Psoas muscle (tissue), 8 donors: ENCODE measurements around the gene BRI3. TPM values are rescaled to one million over a fixed set of nuclear protein-coding genes. Genes with fewer than 3 reads are reported as not detected.

Experiments used
- ATAC-seq, 4 donors: fragments of 200-7000 bp; cut with Tn5 transposase; one replicate each; pipeline ENCODE4 v1.9.1; 2020; ENCODE audit warnings: moderate library complexity in 3 of 4, mild to moderate bottlenecking in 2 of 4
- DNase-seq, 2 donors: peaks; one replicate each; pipeline ENCODE4 v3.0.0-alpha.2; 2020
- H3K27ac ChIP-seq: fragments of 200-600 bp; one replicate; pipeline ENCODE4 v1.8.0; 2022
- H3K27me3 ChIP-seq, 3 donors: fragments of 200-600 bp in 1 of 3; one replicate each; pipeline versions ENCODE4 v1.6.1 to v1.8.0; 2013 to 2022; ENCODE audit warnings: low read length in 2 of 3, mild to moderate bottlenecking in 2 of 3, moderate library complexity in 1 of 3; ENCODE audit not compliant: insufficient read depth in 3 of 3
- H3K36me3 ChIP-seq, 2 donors: fragments of 200-600 bp in 1 of 2; one replicate each; pipeline versions ENCODE4 v1.6.1 to v1.8.0; 2013 to 2022; ENCODE audit warnings: low read depth in 1 of 2, mild to moderate bottlenecking in 1 of 2, moderate library complexity in 1 of 2; ENCODE audit not compliant: insufficient read depth in 1 of 2
- H3K4me1 ChIP-seq: fragments of 200-600 bp; one replicate; pipeline ENCODE4 v1.8.0; 2022
- H3K4me3 ChIP-seq: fragments of 200-600 bp; one replicate; pipeline ENCODE4 v1.8.0; 2022; ENCODE audit warnings: mild to moderate bottlenecking
- H3K9me3 ChIP-seq: fragments of 200-600 bp; one replicate; pipeline ENCODE4 v1.8.0; 2022
- CTCF ChIP-seq: fragments of 200-600 bp; IDR thresholded peaks from one replicate; pipeline ENCODE4 v1.8.0; 2022; ENCODE audit warnings: antibody characterized with exemption
- WGBS, 3 donors: extraction: QIAGEN DNeasy Blood & Tissue Kit; methylation state at CpG; one replicate each; pipeline versions ENCODE4 v1.1.6 to v1.1.7; 2013; 5-methylcytosine and 5-hydroxymethylcytosine counted together
- intact Hi-C, 2 donors: fragments of 100-400 bp; cut with DNase I; formaldehyde crosslinking; loops; one replicate each; pipeline versions ENCODE4 v1.11.0 to v1.14.2; 2022
- polyA plus RNA-seq, 3 donors: library from polyadenylated mRNA; stranded (reverse); fragments of 200-250 nt; gene quantifications; one replicate each; pipeline ENCODE4 v1.2.3, GENCODE V29; 2013
- total RNA-seq, 4 donors: library from RNA; stranded (reverse); fragmentation: NEBNext Ultra II Directional in 2 of 4; extraction: Animal tissue kit (Norgen Biotek cat#: 25700) in 2 of 4; gene quantifications; one replicate each; pipeline versions ENCODE4 v1.2.1 to v1.2.4, GENCODE V29; 2021 to 2023
- donor health status: healthy with polysubstance abuse.
- donor health status: DM: no; HTN: no; CAD: no; lungs with moderate emphysema.
- donor health status: Bipolar disorder and iron deficiency.
- donor health status: healthy.
- donor health status: DM: yes; HTN: yes; CAD: no.
- donor health status: DM: no; HTN: no; CAD: no.
- donor health status: DM: no; HTN: no; CAD: no.
- donor health status: DM: yes; HTN: yes; CAD: no.

BRI3 gene
- total and polyA plus RNA-seq, 7 donors = 231 to 529 (median 435) TPM

GRCh38 chr7:98341106-98341505, 59.6 kb downstream of the BRI3 start:
- H3K4me3 ChIP-seq = no peak overlapping the region
- no peaks in the 10 kb centered on the region for H3K27me3 ChIP-seq
- H3K4me1 ChIP-seq = no peaks in the 10 kb centered on the region
- WGBS, 3 donors = 62 to 73% (median 63%) methylated on average over 3 of the region's 3 CpGs
- intact Hi-C loops = no loop called here
- no peaks in the 10 kb centered on the region for H3K36me3 ChIP-seq
- ATAC-seq (no peak), DNase-seq (no peak)
- H3K27ac ChIP-seq = no peak overlapping the region
- TF ChIP-seq CTCF = no peak
- H3K9me3 ChIP-seq = no peaks in the 10 kb centered on the region

Other genes starting within 250 kb of the BRI3 start
- gene LMTK2, start 174.8 kb upstream of the BRI3 start, total RNA-seq = 10 to 100 TPM; 12.7 to 25.0 (median 16.1) TPM
- 10 to 100 TPM in 1 of 3 donors, 1 to 10 TPM in 2; 3.6 to 13.5 (median 4.8) TPM for gene LMTK2, start 174.8 kb upstream of the BRI3 start, polyA plus RNA-seq
- gene BHLHA15, start 70.2 kb upstream of the BRI3 start, total RNA-seq = not detected
- gene BHLHA15, start 70.2 kb upstream of the BRI3 start, polyA plus RNA-seq = not detected
- 10 to 100 TPM in 3 of 4 donors, 1 to 10 TPM in 1; 10.0 to 23.0 (median 18.6) TPM for gene TECPR1, start 29.5 kb upstream of the BRI3 start, total RNA-seq
- 10 to 100 TPM in 2 of 3 donors, 1 to 10 TPM in 1; 7.0 to 14.5 (median 14.0) TPM for gene TECPR1, start 29.5 kb upstream of the BRI3 start, polyA plus RNA-seq
- gene BAIAP2L1, start 119.4 kb downstream of the BRI3 start, total RNA-seq = 1 to 10 TPM in 3 of 4 donors, under 1 TPM in 1; 0.80 to 3.0 (median 1.7) TPM
- gene BAIAP2L1, start 119.4 kb downstream of the BRI3 start, polyA plus RNA-seq = 1 to 10 TPM in 1 of 3 donors, under 1 TPM in 2; 0.80 to 1.2 (median 0.90) TPM